NCI-H774 (cell line): ENCODE measurements around the gene GPSM1.
"Not testable (repeated sequence)": the region's sequence is repeated elsewhere in the genome, so short reads cannot be mapped to it uniquely, and the experiment has no call there.

Experiments
- DNase-seq: peaks from one replicate; lab custom pipeline; 2025; lab: John Stamatoyannopoulos, UW

Gene GPSM1

GRCh38 chr9:136345281-136346156 lies 18.2 kb downstream of the GPSM1 start:
- DNase-seq, result no peak

- no peak for DNase-seq
Observed at GRCh38 chr9:136346157-136346481, 18.8 kb downstream of the GPSM1 start.

DNA sequence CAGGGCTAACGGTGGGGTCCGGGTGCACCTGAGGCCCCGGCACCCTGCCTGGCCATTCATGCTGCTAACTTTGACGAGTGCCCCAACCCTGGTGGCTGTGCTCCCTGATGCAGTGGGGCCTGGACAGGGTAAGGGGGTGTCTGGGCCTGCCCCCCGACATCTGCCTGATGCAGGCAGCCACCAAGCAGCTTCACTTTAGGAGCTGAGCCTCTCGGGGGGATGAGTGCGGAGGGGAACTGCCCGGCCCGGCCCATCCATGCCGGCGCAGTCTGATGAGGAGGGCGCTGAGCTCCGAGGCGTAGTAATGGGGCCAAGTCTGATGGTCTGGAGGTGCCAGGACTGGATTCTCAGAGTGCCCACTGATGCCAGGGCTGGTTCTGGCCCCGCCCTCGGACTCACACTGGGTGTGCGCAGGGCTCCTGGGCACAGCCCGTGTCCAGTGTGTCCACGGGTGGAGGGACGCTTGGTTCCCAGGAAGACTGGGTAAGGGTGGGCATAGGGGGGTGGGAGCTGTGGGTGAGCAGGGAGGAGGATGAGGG lies 19.7 kb downstream of the GPSM1 start:
- DNase-seq, result no peak

DNA sequence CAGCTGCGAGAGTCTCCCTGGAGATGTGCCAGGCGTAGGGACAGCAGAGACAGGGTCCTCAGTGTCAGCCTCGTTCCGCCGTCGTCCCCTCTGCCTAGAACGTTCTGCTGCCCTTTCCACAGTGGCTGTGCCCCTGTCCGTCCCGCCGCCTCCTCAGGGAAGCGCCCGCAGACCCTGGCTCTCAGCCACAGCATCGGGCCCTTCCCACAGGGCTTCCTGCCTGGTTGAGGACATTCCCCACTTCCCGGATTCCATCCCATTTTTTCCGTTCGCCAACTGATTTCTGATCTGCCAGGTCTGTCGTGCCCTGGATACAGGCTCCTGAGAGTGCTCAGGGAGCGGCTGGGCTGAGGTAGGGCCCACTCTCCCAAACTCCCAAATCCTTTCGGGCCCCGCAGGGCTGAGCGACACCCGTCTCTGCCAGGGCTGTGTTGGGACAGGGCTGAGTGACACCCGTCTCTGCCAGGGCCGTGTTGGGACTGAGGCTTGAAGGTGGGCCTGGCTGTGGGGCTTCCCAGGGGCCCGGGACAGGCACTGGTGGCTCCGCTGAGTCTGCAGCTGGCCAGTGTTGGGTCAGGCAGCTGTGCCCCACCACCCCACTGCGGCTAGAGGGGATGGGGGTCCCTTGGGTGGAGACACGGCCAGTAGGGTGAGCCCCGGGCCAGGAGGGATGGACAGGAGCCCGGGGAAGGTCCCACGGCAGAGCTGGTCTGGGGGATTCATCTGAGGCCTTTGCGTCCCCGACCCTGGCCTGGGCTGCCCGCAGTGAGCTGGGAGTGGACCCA lies 20.3 kb downstream of the GPSM1 start:
- no peak for DNase-seq

DNA sequence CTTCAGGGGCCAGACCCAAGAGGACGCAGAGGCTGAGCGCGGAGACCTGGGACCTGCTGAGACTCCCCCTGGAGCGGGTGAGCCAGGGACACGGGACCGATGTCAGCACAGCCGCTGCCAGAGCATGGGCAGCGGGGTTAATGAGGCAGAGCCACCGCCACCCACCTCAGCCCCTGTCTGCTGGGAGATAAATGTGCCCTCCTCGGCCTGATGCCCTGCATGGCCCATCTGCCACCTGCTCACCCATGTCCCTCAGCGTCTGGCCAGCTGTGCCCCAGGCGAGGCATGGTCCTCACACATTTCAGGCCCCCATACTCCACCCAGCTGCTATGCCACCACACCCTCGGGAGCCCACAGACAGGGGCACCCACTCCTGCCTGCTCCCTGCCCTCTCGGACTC lies 21.4 kb downstream of the GPSM1 start:
- no peak for DNase-seq

DNA sequence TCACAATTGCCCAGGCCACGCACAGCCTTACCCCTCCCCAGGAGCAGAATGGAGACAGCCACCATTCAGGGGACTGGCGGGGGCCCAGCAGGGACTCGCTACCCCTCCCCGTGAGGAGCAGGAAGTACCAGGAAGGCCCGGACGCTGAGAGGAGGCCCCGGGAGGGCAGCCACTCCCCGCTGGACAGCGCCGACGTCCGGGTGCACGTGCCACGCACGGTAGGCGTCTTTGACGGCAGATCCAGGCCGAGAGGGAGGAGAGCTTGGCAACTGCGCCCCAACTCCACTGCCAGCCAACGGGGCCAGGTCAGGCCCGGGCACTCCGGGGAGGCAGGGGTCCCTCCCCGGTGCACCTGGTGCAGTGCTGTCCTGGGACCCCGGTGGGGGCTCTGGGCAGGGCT lies 22.2 kb downstream of the GPSM1 start:
- DNase-seq, result no peak

DNA sequence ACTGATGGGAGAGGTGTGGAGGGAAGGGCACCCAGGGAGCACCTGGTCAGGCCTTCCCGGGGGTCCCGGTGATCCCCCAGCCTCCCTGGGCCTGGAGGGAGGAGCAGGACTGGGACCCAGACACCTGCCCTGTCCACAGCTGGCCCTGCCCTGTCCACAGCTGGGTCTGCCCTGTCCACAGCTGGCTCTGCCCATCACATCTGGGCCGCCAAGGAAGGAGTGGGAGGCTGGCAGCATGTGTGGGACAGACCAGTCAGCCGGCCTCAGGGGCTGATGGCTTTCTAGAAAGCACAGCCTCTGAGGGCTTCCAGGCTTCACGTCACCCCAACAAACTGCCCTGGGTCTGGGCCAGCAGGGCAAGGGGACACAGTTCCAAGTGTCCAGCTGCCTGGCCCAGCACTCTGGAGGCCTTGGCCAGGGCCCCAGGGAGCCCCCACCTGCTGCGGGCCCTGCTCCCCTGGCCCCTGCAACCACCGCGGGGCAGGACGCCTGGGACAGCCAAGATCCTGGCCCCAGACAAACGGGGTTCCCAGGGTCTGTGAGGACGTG lies 24.0 kb downstream of the GPSM1 start:
- DNase-seq, result no peak

GRCh38 chr9:136351868-136352267 lies 24.5 kb downstream of the GPSM1 start:
- not testable (repeated sequence) for DNase-seq

DNA sequence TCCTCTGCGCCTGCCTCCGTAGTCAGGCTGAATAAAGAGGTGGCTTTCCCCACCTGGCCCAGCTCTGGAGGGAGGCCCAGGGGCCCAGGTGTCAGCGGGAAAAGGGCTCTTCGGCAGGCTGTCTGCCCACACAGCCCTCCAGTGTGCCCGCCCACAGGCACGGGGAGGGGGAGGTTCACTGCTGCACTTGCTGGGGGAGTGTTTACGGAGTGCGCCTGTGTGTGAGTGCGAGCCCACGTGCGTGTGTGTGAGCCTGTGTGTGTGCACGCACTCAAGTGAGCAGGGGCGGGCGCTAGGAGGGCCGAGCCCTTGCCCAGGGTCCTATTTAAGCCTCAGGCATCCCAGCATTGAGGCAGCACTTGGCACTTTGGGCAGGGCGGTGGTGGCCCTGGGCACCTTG lies 25.3 kb downstream of the GPSM1 start:
- peak; percentile 19 for DNase-seq

DNA sequence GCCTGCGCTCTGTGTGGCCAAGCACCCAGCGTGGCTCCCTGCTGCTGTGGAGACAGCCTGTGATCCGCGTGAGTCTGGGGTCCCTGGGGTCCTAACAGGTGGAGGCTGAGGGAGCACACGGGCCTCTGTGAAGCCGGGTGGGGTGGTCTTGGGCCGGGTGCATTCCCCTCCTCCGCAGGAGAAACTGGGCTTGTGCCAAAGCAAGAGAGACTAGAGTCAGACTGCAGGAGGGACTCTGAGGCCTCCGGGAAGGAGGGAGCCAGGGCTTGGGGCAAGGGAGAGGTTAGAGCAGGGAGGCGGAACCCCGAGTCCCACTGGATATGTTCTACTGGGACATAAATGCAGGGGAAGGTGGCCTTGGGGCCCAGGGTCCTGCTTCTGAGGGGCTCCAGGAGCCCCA lies 25.7 kb downstream of the GPSM1 start:
- DNase-seq, result no peak

DNA sequence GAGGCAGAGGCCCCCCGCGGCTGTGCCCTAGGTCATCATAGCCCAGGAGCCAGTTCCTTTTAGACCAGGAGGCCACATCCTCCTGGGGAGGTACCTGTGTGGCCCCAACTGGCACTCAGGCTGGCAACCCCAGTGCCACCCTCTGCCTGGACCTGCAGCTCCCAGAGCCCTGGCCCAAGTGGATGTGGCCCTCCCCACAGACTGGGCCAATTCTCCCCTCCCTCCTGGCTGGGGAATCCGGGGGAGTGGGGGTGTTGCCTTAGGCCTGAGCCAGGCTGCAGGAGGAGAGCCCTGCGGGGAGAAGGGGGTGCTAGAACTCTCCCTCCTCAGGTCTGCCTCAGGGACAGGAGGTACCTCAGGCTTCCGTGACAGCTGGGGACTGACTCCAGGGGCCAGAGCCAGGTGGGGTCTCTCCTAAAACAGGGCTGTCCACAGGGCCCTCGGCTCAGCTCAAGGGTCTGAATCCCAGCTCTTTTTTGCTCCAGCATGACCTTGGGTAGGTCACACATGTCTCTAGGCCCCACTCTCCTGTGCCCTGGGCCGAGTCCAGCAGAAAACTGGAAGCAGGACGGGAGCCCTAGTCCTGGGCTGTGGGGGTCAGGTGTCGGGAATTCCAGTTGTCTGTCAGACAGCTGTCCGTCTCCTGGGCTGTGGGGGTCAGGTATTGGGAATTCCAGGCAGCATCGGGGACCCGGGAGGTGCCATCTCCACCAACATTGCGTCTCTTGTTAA lies 26.6 kb downstream of the GPSM1 start:
- no peak for DNase-seq

DNA sequence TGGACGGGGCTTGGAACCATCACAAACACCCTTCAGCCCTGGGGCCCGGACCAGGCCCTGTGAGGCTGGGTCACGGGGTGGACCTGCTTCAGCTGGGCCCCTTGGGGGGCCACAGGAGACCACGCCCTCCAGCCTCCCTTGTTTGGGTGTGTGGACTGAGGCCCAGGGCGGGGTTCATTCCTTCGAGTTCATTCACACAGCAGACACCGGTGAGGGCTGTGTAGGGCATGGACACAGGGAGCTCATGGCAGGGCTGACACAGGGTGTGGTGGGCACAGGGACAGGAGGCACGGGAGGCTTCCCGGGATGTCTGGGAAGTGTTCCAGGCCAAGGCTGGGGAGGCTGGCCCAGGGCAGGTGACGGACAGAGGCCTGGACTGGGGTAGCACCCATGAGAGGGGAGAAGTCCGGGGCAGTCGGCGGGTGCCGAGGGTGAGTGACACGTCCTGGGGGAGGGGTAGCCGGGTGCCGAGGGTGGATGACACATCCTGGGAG lies 27.3 kb downstream of the GPSM1 start:
- DNase-seq, result no peak

- no peak for DNase-seq
Observed at GRCh38 chr9:136355616-136356557, 28.5 kb downstream of the GPSM1 start.

DNA sequence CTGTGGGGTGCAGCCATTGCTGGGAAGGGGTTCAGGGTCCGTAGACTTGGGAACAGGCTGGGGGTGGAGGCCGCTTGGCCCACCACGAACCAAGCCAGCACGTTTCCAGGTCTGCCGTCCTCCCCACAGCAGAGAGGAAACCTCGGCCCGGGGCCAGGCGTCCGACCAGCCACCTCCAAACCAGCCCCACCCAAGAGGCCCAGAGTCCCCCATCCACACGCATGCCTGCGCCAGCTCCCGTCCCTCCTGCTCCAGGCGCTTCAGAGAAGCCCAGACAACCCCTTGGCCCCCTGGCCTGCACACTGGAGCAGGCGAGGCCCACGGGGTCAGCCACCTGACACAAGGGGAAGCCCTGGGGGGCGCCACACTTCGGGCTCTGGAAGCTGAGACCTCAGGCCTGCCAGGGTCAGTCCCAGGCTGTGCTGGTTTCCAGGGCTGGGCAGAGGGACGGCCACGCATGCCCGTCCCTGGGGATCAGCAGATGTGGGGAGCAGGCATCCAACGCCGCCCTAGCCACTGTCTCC lies 29.9 kb downstream of the GPSM1 start:
- no peak for DNase-seq

DNA sequence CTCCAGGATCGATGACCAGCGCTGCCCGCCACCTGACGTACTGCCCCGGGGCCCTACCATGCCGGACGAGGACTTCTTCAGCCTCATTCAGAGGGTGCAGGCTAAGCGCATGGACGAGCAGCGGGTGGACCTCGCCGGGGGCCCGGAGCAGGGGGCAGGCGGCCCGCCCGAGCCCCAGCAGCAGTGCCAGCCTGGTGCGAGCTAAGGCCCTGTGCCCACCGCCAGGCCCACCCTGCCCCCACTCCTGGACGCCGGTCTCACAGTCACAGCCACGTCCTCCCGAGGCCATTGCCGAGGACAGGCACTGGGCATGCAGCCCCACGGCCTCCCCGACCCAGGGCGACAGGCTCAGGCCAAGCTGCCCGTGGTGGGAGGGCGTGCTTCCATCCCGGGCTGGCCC lies 30.7 kb downstream of the GPSM1 start:
- no peak for DNase-seq

DNA sequence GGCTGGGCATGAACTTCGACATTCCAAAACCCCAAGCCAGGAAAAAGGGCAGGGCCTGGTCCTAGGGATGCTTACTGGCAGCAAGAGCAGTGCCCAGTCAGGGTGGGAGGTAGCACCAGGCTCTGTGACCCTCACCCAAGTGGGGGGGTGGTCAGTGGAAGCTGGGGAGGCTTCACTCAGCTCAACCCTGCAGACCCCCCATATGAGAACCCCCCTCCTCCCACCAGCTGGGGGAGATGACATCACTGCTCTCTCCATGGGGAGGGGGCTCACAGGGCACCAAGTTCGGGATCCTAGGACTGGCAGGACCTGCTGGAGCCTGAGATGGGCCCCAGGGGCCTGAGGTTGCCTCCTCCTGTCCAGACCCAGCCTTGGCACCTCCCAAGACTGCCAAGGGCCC lies 31.5 kb downstream of the GPSM1 start:
- no peak for DNase-seq

DNA sequence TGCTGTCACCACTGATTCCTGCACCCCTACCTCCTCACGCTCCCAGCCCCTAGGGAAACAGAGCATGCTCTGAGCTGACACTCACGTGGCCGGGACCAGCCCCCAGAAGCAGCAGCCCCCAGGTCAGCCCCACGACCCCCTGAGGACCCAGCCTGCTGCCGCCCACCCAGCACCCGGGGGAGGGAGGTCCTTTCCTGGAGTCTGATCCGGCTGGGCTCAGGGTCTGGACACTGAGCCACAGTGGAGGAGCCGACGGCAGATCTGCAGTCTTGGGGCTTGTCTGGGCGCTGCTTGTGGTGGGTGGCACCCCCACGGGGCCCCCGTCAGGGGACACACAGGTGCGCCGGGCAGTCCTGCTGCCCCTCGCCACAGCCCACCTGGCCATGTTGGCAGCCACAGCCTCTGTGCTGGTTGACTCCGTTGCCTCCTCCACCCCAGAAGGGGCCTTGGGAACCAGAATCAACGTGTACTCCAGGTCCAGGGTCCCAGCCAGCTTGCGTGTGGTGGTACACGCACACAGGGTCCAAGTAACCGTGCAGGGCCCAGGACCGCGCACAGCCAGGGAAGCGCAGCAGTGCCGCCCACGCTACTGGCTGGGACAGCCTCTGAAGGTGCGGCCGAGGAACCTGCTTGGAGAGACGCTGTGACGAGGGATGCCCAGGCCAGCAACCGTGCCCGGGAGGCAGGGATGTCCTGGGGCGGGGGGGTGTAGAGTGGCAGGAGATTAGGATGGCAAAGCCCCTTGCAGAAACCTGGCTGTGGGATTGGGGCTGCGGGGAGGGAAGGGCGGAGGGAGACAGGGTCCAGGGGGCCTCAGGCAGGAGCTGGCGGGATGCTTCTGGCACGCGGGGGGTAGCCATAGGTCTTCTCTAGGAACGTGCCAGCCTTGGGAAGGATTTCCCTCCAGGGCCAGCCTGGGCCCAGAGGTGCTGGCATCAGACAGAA lies 32.7 kb downstream of the GPSM1 start:
- no peak for DNase-seq

DNA sequence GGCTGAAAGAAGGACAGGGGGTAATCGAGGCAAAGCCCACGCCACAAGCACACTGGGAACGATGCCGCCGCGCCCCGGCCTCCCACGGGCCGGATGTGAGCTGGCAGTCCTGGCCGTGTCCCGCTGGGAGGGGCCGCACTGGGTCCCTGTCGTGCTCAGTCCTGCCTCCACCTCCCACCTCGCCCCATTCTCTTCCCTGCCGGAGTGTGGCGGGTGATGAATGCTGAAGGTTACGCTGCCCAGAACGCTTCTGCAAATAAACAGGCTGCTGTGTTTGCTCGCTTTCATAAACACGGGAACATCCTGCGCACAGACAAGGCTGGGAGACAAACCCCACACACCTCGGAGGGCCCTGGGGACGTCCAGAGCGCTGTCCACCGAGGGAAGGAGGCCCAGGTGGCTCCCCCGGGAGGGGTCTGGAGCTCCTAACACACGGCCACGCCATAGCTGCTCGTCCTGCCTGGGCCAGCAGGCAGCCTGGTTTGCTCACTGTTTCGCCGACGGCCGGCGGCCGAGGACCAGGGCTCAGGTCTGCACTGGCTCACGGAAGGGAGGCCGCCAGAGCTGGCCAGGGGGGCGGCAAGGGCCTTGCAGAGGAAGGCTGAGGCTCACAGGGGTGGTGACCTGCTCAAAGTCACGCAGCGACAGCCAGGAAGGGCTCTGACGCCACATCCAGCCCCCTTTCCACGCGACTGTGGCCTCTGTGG lies 33.9 kb downstream of the GPSM1 start:
- DNase-seq, result no peak
